DMS 273 treated with DMSO at 0.1 percent for 48 hours (cell line): Measurements from ENCODE around the gene JAG1.

ENCODE experiments used
- DNase-seq: peaks from one replicate; lab custom pipeline; 2025; lab: John Stamatoyannopoulos, UW

The JAG1 gene

DNA sequence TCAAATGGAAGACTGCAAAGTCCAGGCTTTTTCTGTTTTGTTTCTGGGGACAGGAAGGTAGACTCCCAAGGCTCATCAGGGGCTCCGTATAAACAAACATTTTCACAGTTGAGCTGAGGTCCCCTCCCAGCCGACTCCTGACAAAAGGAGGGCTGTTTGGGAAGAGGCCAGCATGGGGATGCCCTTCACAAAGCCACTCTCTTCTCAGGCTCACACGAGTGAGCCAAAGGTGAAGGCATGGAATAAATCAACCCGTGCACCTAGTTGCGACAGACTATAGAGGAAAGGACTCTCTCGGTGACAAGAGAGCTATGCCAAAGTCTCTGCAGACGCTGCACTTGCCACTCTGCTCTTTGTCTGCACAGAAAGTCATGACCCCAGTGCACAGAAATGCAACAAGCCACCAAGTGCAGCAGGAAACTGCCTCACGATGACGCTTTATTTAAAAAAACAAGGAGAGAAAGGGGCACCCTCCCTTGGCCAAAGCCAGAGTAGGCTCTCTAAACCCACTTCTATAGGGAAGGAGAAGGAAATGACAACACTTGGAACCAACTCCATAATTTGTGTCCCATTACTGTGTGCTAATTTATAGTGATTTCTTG is 21.0 kb downstream of the JAG1 start:
- no peak for DNase-seq

- no peak for DNase-seq
Observed at GRCh38 chr20:10652185-10652584, 21.6 kb downstream of the JAG1 start.

DNA sequence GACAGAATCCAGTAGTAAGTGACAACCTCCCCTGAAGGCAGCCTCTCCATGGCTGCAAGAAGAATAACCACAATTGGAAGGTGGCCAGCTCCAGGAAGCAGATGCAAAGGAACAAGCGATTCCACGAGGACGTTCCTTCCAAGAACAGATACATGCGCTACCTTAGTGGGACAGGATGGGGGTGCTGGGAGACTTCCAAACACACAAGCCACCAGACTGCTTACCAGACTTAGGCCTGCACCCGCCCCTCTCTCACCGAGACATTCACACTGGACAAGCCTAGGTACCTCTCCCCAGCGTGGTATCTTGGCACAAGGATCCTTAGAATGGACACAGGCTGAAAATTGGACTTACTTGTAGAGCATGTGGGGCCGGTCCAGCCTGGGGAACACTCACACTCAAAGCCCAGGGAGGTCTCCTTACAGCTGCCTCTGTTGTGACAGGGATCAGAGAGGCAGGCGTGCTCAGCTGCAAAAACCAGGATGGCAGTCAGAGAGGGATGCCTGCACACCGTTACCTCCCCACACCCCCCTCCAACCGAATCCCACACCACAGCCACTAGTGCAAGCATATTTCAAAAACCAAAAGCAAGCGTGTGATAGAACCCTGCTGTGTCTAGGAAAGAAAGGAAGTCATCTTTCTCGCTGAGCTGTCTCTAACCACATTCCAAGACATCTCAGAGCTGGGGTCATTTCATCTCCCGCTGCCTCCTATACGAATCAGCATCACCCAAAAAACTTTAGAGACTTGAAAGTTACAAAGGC is 22.4 kb downstream of the JAG1 start:
- no peak for DNase-seq

DNA sequence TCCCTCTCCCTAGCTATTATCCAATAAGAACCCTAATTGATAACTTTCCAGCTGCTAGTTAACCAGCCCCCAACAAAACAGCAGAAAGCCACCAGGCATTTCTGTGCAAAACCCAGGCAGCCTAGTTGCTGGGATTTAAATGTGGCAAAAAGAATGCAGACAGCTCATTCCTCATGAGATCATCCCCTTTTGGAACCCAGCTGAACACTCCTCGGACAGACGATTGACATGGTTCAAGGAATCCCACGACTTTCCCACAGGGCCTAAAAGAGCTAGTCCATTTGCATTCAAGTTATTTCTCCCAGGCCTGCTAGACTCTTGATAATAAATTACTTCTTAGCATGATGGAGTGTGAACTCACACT is 24.0 kb downstream of the JAG1 start:
- DNase-seq = no peak

GRCh38 chr20:10649080-10649796 is 24.6 kb downstream of the JAG1 start:
- no peak for DNase-seq

GRCh38 chr20:10648651-10649050 is 25.1 kb downstream of the JAG1 start:
- DNase-seq = no peak

DNA sequence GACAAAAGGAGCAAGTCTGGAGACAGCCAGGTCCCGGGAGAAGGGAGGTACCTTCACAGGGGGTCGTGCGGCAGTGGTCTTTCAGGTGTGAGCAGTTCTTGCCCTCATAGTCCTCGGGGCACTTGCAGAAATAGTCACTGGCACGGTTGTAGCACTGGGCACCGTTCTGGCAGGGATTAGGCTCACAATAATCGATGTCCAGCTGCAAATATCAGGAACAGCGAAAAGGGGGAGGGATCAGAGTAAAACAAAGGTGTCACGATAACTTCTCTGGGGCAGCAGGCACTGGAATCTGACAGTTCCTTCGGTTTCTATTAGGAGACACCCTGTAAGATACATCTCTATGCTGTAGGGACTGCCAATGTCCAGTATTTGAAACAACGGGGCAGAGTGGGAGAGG is 25.9 kb downstream of the JAG1 start:
- no peak for DNase-seq

GRCh38 chr20:10647471-10647870 is 26.3 kb downstream of the JAG1 start:
- DNase-seq = no peak

DNA sequence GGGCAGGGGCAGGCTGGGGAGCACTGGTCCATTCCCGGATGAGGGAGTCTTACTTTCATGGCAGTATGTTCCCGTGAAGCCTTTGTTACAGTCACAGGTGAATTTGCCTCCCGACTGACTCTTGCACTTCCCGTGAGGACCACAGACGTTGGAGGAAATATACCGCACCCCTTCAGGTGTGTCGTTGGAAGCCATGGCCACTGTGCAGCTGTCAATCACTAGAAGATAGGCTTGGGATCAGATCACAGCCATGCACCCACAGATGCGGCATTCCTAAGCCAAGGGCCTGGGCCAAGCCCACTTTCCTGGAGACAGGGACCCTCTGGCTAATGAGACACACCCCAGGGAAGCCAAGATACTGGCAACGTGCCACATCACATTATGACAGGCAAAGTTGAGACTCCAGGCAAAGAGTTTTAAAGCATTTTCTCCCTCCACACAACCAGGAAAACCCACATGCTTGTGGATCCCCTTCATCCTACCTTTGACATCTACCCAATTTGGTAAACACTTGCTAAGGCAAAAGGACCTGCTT is 26.8 kb downstream of the JAG1 start:
- no peak for DNase-seq

DNA sequence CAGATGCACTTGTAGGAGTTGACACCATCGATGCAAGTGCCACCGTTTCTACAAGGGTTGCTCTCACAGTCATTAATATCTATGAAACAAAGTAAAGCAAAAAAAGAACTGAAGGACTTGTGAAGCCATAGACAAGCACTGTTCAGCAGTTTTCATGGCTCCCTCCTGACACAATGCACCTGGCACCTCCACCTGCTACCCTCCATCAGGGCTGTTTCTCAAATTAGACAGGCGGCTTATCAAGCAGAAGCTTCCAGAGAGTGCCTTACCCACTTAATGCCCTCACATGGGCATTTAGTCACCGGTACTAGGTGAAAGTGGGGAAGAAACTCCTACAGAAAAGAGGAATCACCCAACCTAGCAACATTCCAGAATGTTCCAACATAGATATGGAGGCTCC is 27.8 kb downstream of the JAG1 start:
- no peak for DNase-seq

DNA sequence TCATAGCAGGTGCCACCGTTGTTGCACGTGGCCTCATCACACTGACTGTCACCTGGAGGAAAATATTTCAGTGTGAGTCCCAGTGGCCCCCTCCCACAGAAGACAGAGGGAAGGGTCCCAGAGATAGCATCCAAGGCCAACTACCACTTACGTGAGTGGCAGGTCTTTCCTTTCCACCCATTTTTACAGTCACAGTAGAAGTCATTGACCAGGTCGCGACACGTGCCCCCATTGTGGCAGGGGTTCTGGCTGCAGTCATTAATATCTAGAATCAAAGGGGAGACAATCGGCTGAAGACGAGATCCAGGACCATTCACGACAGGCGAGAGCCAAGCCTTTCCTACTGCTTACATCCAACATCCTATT is 28.6 kb downstream of the JAG1 start:
- DNase-seq = no peak

- DNase-seq = no peak
Observed at GRCh38 chr20:10644458-10645204, 29.2 kb downstream of the JAG1 start.

- DNase-seq = no peak
Observed at GRCh38 chr20:10643560-10643873, 30.3 kb downstream of the JAG1 start.

GRCh38 chr20:10642856-10643559 is 30.8 kb downstream of the JAG1 start:
- DNase-seq = no peak

DNA sequence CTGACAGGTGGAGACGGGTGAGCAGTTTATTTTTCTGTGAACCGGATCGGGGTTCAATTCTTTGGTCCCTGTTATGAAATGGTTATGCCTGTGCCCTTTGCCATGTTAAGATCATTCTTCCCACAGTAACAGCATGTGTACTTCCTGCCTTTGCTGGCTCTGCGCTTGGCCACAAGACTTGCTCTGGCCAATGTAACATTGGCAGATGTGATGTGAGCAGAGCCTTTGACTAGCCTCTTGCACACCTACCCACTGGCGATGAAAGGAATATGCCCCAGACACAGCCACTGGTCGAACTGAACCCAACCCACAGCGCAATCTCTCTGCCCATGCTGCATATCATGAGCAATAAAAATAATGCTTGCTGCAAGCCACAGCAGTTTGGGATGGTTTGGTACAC is 31.9 kb downstream of the JAG1 start:
- no peak for DNase-seq

- DNase-seq = no peak
Observed at GRCh38 chr20:10641467-10641866, 32.3 kb downstream of the JAG1 start.

GRCh38 chr20:10640897-10641296 is 32.9 kb downstream of the JAG1 start:
- DNase-seq = no peak

GRCh38 chr20:10639737-10640556 is 33.9 kb downstream of the JAG1 start:
- no peak for DNase-seq

DNA sequence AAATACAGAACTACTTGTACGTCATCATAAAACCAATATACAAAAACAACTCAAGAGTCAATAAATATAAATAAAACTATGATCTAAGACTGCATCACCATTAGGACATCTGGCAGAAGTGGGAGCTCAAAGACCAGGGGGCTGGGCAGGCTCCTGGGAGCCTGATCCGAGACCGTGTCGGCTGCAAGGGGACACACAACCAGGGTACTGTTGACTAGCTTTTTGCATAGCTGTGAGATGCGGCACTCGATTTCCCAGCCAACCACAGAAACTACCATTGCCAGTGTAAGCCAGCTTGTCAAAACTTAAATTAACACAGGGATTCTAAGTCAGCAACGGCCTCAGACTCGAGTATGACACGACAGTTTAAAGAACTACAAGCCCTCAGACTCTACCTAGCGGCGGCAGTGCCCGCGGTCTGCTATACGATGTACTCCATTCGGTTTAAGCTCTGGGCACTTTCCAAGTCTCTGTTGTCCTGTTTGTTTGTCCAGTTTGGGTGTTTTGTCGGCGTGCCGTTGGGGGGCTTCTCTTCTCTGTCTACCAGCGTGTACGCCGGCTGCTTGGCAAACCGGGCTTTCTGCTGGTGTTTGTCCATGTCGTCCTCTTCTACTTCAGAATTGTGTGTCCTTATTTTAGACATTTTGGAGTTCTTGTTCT is 34.6 kb downstream of the JAG1 start:
- DNase-seq = no peak

DNA sequence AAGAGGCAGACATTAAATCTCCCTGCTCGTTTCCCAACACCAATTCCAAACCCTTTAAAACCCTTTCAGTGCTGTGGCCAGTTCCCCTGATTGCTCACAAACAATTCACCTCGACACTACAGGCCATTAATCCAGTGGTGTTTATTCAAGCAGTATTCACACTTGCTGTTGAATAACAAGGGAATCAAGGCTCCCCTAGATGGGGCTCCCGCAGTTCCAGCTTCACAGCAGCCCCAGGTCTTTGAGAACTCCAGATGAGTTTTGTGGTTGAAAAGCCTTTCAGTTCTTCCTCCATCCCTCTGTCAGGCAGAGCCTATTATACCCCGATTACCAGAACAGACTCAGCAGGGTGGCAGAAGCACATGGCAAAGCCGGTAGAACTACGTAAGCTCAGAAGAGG is 36.2 kb downstream of the JAG1 start:
- DNase-seq = no peak
